Articular chondrocyte of knee joint (primary cell): ENCODE results near the gene IL1B. TPM values are rescaled to one million over a fixed set of nuclear protein-coding genes. Genes with fewer than 3 reads are reported as not detected.

Experiments
- total RNA-seq: library from RNA; depleted of rRNA; stranded (reverse); fragments of >200 nt; gene quantifications from 2 replicates; pipeline ENCODE4 v1.2.3, GENCODE V29; 2012

The IL1B gene
- 0.11 TPM in 1 of 2 replicates, not detected in the other for total RNA-seq

DNA sequence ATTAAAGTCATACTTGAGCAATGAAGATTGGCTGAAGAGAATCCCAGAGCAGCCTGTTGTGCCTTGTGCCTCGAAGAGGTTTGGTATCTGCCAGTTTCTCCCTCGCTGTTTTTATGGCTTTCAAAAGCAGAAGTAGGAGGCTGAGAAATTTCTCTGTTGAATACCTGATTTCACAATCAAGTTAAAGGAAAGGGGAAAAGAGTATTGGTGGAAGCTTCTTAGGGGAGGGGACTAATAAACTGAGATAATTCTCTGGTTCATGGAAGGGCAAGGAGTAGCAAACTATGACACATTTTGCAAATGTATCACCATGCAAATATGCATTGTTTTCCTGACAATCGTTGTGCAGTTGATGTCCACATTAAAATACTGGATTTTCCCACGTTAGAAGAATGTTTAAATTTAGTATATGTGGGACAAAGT lies at the start of gene IL1B:
IL1B (minus strand) TSS at position 85 of the 423 bp plus-strand sequence. CDS start 550 bp downstream, outside the sequence.

DNA sequence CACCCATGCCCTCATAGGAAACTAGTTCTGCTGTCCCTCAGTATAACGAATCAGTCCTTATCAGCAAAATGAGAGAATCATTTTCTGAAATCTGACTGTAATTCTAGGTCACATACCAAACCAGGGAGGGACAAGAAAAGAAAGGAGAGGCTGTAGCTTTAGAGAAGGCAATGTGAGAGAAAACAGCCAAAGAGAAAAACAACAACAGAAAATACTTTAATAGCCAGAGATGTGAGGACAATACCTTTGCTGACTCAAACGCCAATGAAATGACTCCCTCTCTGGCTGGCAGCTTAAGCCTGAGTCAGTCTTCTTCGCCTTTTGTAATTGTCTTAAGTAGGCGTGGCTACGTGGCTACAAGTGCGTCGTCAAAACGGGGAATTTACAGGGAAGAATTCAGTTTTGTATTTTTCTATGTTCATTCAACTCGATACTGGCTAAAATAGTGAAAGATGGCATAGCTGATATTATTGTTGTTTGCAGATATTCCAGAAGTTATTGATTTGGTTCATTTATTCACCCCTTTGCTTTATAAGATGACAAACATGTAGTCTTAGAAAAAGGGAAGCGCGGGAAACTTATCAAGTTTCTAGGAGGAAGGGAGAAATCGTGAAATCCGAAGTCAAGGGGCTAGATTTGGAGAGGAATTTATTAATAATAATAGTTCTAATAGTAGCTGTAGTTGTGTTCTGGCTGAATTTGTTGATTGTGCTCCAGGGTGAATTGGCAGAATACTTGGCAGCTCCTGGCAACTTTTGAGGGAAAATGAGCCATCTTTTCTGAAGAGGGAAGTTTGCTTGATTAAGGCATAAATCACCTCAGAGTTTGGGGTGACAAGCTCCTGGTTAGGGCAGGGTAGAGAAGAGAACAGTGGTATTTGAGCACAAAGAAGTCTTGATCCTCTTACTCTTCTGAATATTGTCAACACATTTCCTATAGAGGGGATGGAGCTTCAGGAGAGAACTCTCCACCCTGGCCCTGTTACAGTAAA lies 52.1 kb downstream of the IL1B start, which contains the start of gene IL1A:
IL1A (minus strand) TSS at position 295 of the 991 bp plus-strand sequence. CDS start 723 bp downstream, outside the sequence.

Other genes with a start within 250 kb of the IL1B start
- gene SLC20A1, start 190.8 kb downstream of the IL1B start, total RNA-seq: 51.7 and 61.2 TPM in 2 replicates
- not detected in 2 replicates for gene NT5DC4, start 115.8 kb downstream of the IL1B start, total RNA-seq
- gene CKAP2L, start 72.2 kb downstream of the IL1B start, total RNA-seq: 7.1 and 13.5 TPM in 2 replicates
- gene IL1A, start 52.3 kb downstream of the IL1B start, total RNA-seq: not detected in 2 replicates
- gene IL37, start 74.4 kb upstream of the IL1B start, total RNA-seq: not detected in 2 replicates
- not detected in 2 replicates for gene IL36G, start 141.2 kb upstream of the IL1B start, total RNA-seq
- gene IL36A, start 168.7 kb upstream of the IL1B start, total RNA-seq: not detected in 2 replicates
- not detected in 2 replicates for gene IL36B, start 216.1 kb upstream of the IL1B start, total RNA-seq
- gene IL36RN, start 222.4 kb upstream of the IL1B start, total RNA-seq: not detected in 2 replicates
- gene IL1F10, start 231.2 kb upstream of the IL1B start, total RNA-seq: not detected in 2 replicates